Measurements from ENCODE around the gene TSTD1. TPM values are rescaled to one million over a fixed set of nuclear protein-coding genes. Genes with fewer than 3 reads are reported as not detected.

The TSTD1 gene
- total and polyA plus RNA-seq, 2 of the 8 experiments (the other 6 are each of a cell fraction or from before 2014, with no cell fraction given) = 60.9 to 314 TPM

GRCh38 chr1:161021970-161022353 is 16.8 kb downstream of the TSTD1 start:
- POLR2A ChIA-PET (ENCODE audit: partially characterized antibody) = interaction anchor here (0.6 to 3.9 kb wide), 12 partner anchors 9 to 118 kb away, joined by 3 to 50 read pairs (median 8); partner anchors contain the start of genes DEDD, KLHDC9, TSTD1 and USF1
- TF ChIP-seq BRCA1 (IDR thresholded peaks at IDR 0.05; ENCODE audit: low read depth, low read length) (no peak), HDAC2 (IDR thresholded peaks at IDR 0.05; ENCODE audit: borderline replicate concordance in 1 of 2, low read depth in 2 of 2, low read length in 2 of 2) (no peak), RFX5 (IDR thresholded peaks at IDR 0.05; ENCODE audit: borderline replicate concordance, low read depth, low read length) (no peak), POLR2A (IDR thresholded peaks at IDR 0.05; ENCODE audit: control extremely low read depth in 1 of 2, low read depth in 2 of 2, low read length in 2 of 2) (no peak), YY1 (IDR thresholded peaks at IDR 0.05; ENCODE audit: low read depth, low read length) (no peak), RAD21 (IDR thresholded peaks at IDR 0.05 in 1 of 2, conservative IDR thresholded peaks at IDR 0.05 in 1 of 2; ENCODE audit: low read depth in 2 of 2, low read length in 2 of 2) (no peak), TAF7 (optimal IDR thresholded peaks at IDR 0.05; ENCODE audit: borderline replicate concordance, low read depth, low read length) (no peak), EP300 (IDR thresholded peaks at IDR 0.05; ENCODE audit: borderline replicate concordance in 1 of 2, low read depth in 2 of 2, low read length in 2 of 2) (no peak), E2F6 (IDR thresholded peaks at IDR 0.05) (no peak), RBBP5 (IDR thresholded peaks at IDR 0.05; ENCODE audit: borderline replicate concordance, low read depth, low read length) (no peak), TAF1 (IDR thresholded peaks at IDR 0.05; ENCODE audit: low read depth, low read length) (no peak), SP4 (IDR thresholded peaks at IDR 0.05; ENCODE audit: low read length) (no peak)

More at GRCh38 chr1:161021970-161022353, 16.8 kb downstream of the TSTD1 start:
- Histone ChIP-seq H2AFZ (ENCODE audit: low read length) (no peak overlapping the region), H4K5ac (ENCODE audit: insufficient read length, low read depth, low read length) (no peak overlapping the region), H2BK120ac (replicated peaks; ENCODE audit: low read depth, low read length) (no peak overlapping the region), H3K4me2 (ENCODE audit: insufficient read depth in 1 of 2, low read depth in 2 of 2, low read length in 2 of 2) (peak overlapping the region; percentile 71 to 92; a peak in 3 of 4 replicates), H3K4ac (replicated peaks; ENCODE audit: insufficient read length, low read depth, low read length) (no peak overlapping the region), H2BK12ac (ENCODE audit: low read depth, low read length) (no peak overlapping the region), H3K4me1 (replicated peaks in 1 of 4; ENCODE audit: control insufficient read depth in 3 of 4, insufficient read depth in 4 of 4, low read length in 3 of 4) (peaks cover 7 to 17% (median 13%) of the 10 kb centered on the region in 4 experiments), H4K91ac (replicated peaks; ENCODE audit: insufficient read length, low read length) (no peak overlapping the region), H3K27ac (ENCODE audit: low read depth, low read length) (no peak overlapping the region), H3K79me1 (ENCODE audit: low read depth, low read length) (peaks cover 8% of the 10 kb centered on the region), H2AK5ac (ENCODE audit: low read depth, low read length) (no peak overlapping the region), H3K56ac (replicated peaks; ENCODE audit: insufficient read length, low read depth, low read length) (no peak overlapping the region), H3K18ac (ENCODE audit: extremely low read depth, low read length) (no peak overlapping the region), H3K27me3 (replicated peaks in 1 of 4; ENCODE audit: control insufficient read depth in 3 of 4, extremely low read depth in 1 of 4, insufficient read depth in 3 of 4, low read length in 3 of 4) (no peaks in the 10 kb centered on the region), H3K9me3 (ENCODE audit: insufficient read depth in 2 of 2, low read depth in 1 of 2, low read length in 1 of 2) (no peaks in the 10 kb centered on the region), H3K9ac (replicated peaks in 1 of 4; ENCODE audit: extremely low read depth in 1 of 4, low read depth in 3 of 4, low read length in 3 of 4) (peak overlapping the region in 2 of 4 experiments; percentile 66 to 88; a peak in 2 of 7 replicates), H2BK20ac (ENCODE audit: low read length) (no peak overlapping the region), H3K23ac (ENCODE audit: insufficient read length) (no peak overlapping the region), H3K14ac (ENCODE audit: insufficient read length) (no peak overlapping the region), H2BK5ac (ENCODE audit: low read depth, low read length) (no peak overlapping the region), H3K36me3 (ENCODE audit: control insufficient read depth in 2 of 4, insufficient read depth in 4 of 4, low read length in 3 of 4) (no peaks in the 10 kb centered on the region; a peak in 1 of 8 replicates), H3K23me2 (ENCODE audit: low read depth, low read length) (peaks cover 11% of the 10 kb centered on the region), H3K4me3 (ENCODE audit: extremely low read depth in 1 of 4, insufficient read depth in 2 of 4, low read depth in 3 of 4, low read length in 4 of 4) (peak overlapping the region; percentile 30 to 96 (median 49); a peak in 7 of 8 replicates), H3K79me2 (ENCODE audit: control insufficient read depth in 1 of 2, insufficient read depth in 2 of 2, low read length in 2 of 2) (peaks cover 22 to 39% of the 10 kb centered on the region in 2 experiments), H2BK15ac (ENCODE audit: low read length) (no peak overlapping the region), H4K8ac (ENCODE audit: extremely low read depth, insufficient read depth, low read length) (no peak overlapping the region), H4K20me1 (replicated peaks in 1 of 2; ENCODE audit: control insufficient read depth in 1 of 2, insufficient read depth in 2 of 2, low read length in 2 of 2) (peaks cover 6 to 13% of the 10 kb centered on the region in 2 experiments)
- 93% methylated on average over 2 of the region's 2 CpGs; no CpG with 5 or more reads in 1 of the 2 experiments for WGBS, 2 experiments (ENCODE audit: extremely low coverage in 1 of 2, insufficient coverage in 1 of 2, insufficient read length in 1 of 2, insufficient replicate concordance in 2 of 2, low coverage in 1 of 2, low lambda C conversion rate in 2 of 2, missing lambda C conversion rate in 1 of 2)
- CTCF ChIA-PET (ENCODE audit: partially characterized antibody) = interaction anchor here (0.9 to 3.5 kb wide), 10 partner anchors 10 to 187 kb away, joined by 3 to 26 read pairs (median 4); partner anchors contain the start of genes KLHDC9 and USF1
- FAIRE-seq (no peak), DNase-seq (ENCODE audit: low read depth in 1 of 2, low spot score in 2 of 2) (no peak)

Measured in H1 (cell line).